Measurements from ENCODE around the gene PSIP1.

The PSIP1 gene

DNA sequence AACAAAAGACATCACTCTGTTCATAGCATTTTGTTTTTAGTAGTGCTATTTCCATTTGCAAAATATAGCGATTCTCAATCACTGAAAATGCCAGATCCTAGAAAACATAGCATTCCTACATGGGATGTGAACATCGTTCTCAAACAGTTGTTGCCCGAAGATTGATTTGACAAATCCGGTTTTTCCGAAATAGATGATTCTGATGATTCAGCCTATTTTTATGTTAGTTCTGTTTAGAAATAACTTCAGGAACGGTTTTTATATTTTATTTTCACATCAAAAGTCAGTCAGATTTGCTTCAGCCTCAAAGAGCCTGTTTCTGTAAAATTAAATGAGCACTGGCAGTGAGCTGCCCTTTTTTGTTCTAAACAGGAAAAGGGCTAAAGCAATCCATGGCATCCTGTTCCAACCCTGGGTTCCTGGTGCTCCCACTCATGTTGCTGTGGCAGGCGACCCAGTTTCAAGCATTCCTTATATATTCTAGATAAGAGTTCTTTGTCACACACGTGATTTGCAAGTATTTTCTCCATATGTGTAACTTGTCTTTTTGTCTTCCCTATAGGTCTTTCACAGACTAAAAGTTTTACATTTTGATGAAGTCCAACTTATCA, 14.2 kb upstream of the PSIP1 start:
- H3K9ac ChIP-seq (ENCODE audit: low read length), result no peak overlapping the region
- no peaks in the 10 kb centered on the region for H3K36me3 ChIP-seq (ENCODE audit: control insufficient read depth, insufficient read depth, low read length)
- no peaks in the 10 kb centered on the region for H3K9me3 ChIP-seq (ENCODE audit: control insufficient read depth, low read length)
- no peaks in the 10 kb centered on the region for H3K4me1 ChIP-seq (ENCODE audit: control insufficient read depth, insufficient read depth, low read length)
- H3K4me3 ChIP-seq (ENCODE audit: low read length), result no peak overlapping the region
- no peaks in the 10 kb centered on the region for H3K27me3 ChIP-seq (ENCODE audit: control insufficient read depth, insufficient read depth, low read length)

DNA sequence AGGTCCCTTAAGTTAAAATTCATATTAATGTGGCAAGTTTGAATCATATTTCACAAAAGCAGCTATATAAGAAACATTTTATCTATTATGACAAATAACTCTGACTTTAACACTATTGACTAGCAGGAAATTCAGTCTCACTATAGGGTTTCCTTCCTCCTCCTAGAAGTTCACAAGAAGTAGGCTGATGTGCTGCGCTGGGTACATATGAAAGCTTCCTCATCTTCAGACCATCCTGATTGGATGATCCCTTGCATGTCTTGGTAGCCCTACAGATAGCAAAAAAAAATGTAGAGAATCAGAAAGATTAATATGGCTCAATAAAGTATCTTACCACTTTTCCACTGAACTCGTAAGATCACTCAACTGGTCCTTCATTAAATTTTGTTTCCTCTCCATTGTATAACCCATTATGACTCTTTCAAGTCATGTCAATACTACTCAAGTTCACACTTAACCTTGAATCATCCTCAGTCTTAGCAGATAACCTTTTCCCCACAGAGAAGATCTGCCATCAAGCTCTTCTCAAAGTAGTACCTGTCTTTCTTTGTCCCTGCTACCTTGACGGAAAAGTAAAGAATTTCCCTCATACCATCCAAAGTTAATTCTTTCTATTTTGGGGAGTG, 11.5 kb upstream of the PSIP1 start:
- no peaks in the 10 kb centered on the region for H3K36me3 ChIP-seq (ENCODE audit: control insufficient read depth, insufficient read depth, low read length)
- no peaks in the 10 kb centered on the region for H3K4me1 ChIP-seq (ENCODE audit: control insufficient read depth, insufficient read depth, low read length)
- no peaks in the 10 kb centered on the region for H3K9me3 ChIP-seq (ENCODE audit: control insufficient read depth, low read length)
- H3K4me3 ChIP-seq (ENCODE audit: low read length), result no peak overlapping the region
- H3K27me3 ChIP-seq (ENCODE audit: control insufficient read depth, insufficient read depth, low read length), result no peaks in the 10 kb centered on the region
- H3K9ac ChIP-seq (ENCODE audit: low read length), result no peak overlapping the region

DNA sequence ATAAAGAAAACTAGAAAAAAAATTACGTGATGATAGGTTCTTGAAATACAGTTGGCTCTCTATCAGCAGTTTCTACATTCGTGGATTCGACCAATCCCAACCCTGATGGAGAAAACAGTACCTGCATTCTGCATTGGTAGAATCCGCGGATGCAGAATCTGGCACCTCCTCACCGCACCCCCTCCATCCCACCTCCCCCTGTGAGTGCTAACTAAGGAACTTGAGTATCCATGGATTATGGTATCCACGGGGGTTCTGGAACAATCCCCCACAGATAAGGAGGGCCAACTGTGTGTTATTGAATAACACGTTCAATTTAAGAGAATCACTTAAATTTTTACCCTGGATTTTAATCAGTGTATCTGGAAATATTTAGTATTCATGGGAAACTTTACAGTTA, 10.5 kb upstream of the PSIP1 start:
- Histone ChIP-seq H3K9ac (ENCODE audit: low read length) (no peak overlapping the region), H3K36me3 (ENCODE audit: control insufficient read depth, insufficient read depth, low read length) (no peaks in the 10 kb centered on the region), H3K4me1 (ENCODE audit: control insufficient read depth, insufficient read depth, low read length) (no peaks in the 10 kb centered on the region), H3K27me3 (ENCODE audit: control insufficient read depth, insufficient read depth, low read length) (no peaks in the 10 kb centered on the region), H3K9me3 (ENCODE audit: control insufficient read depth, low read length) (no peaks in the 10 kb centered on the region), H3K4me3 (ENCODE audit: low read length) (no peak overlapping the region)

DNA sequence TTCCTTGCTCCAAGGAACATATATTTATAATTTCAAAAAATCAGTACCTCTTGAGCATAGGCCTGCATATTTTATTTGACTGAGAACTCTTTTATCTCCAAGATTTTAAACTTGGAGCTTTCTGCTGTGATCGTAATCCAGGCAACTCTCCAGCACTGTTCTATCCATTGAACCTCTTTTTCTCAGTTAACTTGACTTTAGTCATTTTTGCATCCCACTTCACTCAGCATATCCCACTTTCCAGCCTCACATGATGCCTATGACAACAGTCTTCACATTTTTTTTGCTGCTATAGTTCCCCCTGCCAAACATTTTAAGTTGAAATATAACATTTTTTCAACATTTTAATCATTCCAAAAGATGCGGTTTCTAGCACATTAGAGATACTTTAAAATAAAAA, 9.1 kb upstream of the PSIP1 start:
- H3K9me3 ChIP-seq (ENCODE audit: control insufficient read depth, low read length), result no peaks in the 10 kb centered on the region
- H3K4me3 ChIP-seq (ENCODE audit: low read length), result no peak overlapping the region
- no peaks in the 10 kb centered on the region for H3K36me3 ChIP-seq (ENCODE audit: control insufficient read depth, insufficient read depth, low read length)
- H3K9ac ChIP-seq (ENCODE audit: low read length), result no peak overlapping the region
- H3K4me1 ChIP-seq (ENCODE audit: control insufficient read depth, insufficient read depth, low read length), result no peaks in the 10 kb centered on the region
- H3K27me3 ChIP-seq (ENCODE audit: control insufficient read depth, insufficient read depth, low read length), result no peaks in the 10 kb centered on the region

DNA sequence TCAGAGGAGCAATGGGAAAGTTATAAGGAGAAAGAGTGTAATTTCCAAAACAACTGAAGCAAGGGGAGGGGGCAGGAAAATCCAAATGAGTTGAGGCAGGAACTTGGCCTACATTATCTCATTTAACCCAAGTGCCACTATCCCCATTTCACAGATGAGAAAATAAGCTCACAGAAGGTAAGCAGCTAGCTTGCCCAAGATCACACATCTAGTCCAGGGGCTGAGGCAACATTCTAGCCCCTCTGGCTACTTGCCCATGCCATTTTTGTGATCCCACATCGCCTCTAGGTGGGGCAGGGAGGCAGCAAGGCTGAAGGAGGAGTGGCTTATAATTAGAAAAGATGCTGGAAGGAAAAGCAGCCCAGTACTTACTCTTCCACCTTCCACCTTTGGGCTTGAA, 2.6 kb upstream of the PSIP1 start:
- no peaks in the 10 kb centered on the region for H3K36me3 ChIP-seq (ENCODE audit: control insufficient read depth, insufficient read depth, low read length)
- no peak overlapping the region for H3K4me3 ChIP-seq (ENCODE audit: low read length)
- H3K4me1 ChIP-seq (ENCODE audit: control insufficient read depth, insufficient read depth, low read length), result no peaks in the 10 kb centered on the region
- no peaks in the 10 kb centered on the region for H3K9me3 ChIP-seq (ENCODE audit: control insufficient read depth, low read length)
- no peaks in the 10 kb centered on the region for H3K27me3 ChIP-seq (ENCODE audit: control insufficient read depth, insufficient read depth, low read length)
- no peak overlapping the region for H3K9ac ChIP-seq (ENCODE audit: low read length)

DNA sequence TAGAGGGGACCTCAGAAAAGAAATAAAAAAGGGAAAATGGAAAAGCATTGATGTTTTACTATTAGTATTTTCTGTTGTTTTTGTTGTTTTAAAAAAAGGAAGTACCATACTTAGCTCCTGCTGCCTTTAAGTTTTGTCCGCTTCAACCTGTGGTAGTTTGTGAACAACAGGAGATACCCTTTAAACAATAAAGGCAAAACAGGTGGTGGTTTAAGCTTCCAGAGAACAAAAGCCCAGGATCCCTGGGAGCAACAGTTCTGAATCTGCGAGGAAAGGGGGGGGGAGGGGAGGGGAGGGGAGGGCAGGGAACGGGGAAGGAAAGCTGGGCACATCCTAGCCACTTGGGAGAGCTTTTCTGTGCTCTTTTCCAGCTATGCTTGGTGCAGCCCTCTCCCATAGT, 2.1 kb upstream of the PSIP1 start:
- H3K27me3 ChIP-seq (ENCODE audit: control insufficient read depth, insufficient read depth, low read length), result no peaks in the 10 kb centered on the region
- H3K4me1 ChIP-seq (ENCODE audit: control insufficient read depth, insufficient read depth, low read length), result no peaks in the 10 kb centered on the region
- no peak overlapping the region for H3K4me3 ChIP-seq (ENCODE audit: low read length)
- H3K36me3 ChIP-seq (ENCODE audit: control insufficient read depth, insufficient read depth, low read length), result no peaks in the 10 kb centered on the region
- H3K9ac ChIP-seq (ENCODE audit: low read length), result no peak overlapping the region
- no peaks in the 10 kb centered on the region for H3K9me3 ChIP-seq (ENCODE audit: control insufficient read depth, low read length)

DNA sequence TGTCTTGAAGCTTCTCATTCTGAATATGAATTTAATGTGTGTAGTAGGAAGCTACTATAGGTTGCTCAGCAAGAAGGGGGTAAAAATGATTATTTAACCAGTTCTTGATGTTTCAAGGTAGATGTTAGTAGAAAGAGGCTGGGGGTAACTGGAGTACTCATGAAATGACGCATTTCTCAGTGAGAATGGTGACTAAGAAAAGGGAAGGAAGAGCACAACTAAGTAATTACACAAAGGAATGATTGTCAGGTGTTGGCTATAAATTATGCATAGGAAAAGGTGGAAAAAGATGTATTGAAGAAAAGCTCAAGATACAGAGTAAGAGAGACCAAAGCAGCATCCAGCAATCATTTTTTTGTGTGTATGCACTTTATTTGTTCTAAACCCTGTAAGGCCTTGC, 1.4 kb upstream of the PSIP1 start:
- no peaks in the 10 kb centered on the region for H3K9me3 ChIP-seq (ENCODE audit: control insufficient read depth, low read length)
- H3K4me1 ChIP-seq (ENCODE audit: control insufficient read depth, insufficient read depth, low read length), result no peaks in the 10 kb centered on the region
- no peaks in the 10 kb centered on the region for H3K27me3 ChIP-seq (ENCODE audit: control insufficient read depth, insufficient read depth, low read length)
- H3K9ac ChIP-seq (ENCODE audit: low read length), result no peak overlapping the region
- H3K36me3 ChIP-seq (ENCODE audit: control insufficient read depth, insufficient read depth, low read length), result no peaks in the 10 kb centered on the region
- no peak overlapping the region for H3K4me3 ChIP-seq (ENCODE audit: low read length)

DNA sequence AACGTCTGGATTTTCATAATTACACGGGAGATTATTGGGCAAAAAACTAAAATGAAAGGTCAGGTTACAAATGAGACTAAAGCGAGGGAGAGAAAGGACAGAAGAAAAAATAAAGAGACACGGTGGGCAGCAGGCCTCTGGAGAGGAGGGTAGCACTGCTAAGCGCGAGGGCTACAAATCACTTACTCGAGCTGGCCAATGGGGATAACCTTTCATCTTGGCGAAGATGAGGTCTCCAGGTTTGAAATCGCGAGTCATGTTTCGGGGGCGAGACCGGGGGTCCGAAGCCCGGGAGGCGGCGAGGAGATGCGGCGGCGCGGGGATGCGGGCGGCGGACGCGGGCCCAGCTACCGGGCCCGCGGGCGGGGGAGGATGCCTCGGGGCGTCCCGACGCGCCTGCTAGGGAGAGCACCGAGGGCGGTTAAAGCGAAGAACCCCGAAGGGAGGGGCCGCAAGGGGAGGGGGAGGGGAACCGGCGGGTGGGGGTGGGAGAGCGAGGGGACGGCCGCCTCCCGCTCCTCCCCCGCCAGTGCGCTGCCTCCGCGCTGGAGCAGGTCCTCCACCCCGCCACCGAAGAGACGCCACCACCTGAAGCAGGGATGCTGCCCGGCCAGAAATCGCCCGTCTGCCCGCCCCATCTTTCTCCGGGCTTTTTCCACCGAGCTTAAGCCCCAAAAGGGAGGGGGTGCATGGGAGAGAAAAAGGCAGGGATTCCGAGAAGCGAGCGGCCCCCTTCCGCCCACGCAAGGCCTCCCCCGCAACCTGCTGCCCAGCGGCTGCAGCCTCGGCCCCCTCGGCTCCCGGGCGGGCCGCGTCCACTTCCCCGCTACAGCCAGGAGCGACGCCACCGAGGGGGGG, 610 bp downstream of the PSIP1 start:
- no peaks in the 10 kb centered on the region for H3K36me3 ChIP-seq (ENCODE audit: control insufficient read depth, insufficient read depth, low read length)
- no peaks in the 10 kb centered on the region for H3K4me1 ChIP-seq (ENCODE audit: control insufficient read depth, insufficient read depth, low read length)
- no peaks in the 10 kb centered on the region for H3K27me3 ChIP-seq (ENCODE audit: control insufficient read depth, insufficient read depth, low read length)
- no peaks in the 10 kb centered on the region for H3K9me3 ChIP-seq (ENCODE audit: control insufficient read depth, low read length)
- peak overlapping the region; percentile 89 for H3K9ac ChIP-seq (ENCODE audit: low read length)
- H3K4me3 ChIP-seq (ENCODE audit: low read length), result peak overlapping the region; percentile 95

DNA sequence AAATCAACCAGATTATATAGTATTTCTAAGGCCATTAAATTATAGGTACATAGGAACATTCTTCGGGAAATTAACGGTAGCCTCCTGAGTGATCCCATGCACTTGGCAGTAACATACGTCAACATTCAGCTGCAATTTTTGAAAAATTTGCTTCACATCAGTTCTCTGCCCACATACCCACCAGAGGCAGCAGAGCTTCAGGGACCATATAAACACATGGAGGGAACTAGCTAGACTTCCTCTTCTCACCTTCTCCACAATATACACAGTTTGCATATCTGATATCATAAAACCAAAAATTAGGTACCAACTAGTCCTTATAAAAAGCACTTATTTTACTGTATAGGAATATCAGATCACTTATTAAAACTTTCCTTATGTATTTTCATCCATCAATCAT, 4.8 kb downstream of the PSIP1 start:
- no peak overlapping the region for H3K4me3 ChIP-seq (ENCODE audit: low read length)
- H3K9ac ChIP-seq (ENCODE audit: low read length), result no peak overlapping the region
- H3K4me1 ChIP-seq (ENCODE audit: control insufficient read depth, insufficient read depth, low read length), result no peaks in the 10 kb centered on the region
- H3K9me3 ChIP-seq (ENCODE audit: control insufficient read depth, low read length), result no peaks in the 10 kb centered on the region
- H3K27me3 ChIP-seq (ENCODE audit: control insufficient read depth, insufficient read depth, low read length), result no peaks in the 10 kb centered on the region
- H3K36me3 ChIP-seq (ENCODE audit: control insufficient read depth, insufficient read depth, low read length), result no peaks in the 10 kb centered on the region

DNA sequence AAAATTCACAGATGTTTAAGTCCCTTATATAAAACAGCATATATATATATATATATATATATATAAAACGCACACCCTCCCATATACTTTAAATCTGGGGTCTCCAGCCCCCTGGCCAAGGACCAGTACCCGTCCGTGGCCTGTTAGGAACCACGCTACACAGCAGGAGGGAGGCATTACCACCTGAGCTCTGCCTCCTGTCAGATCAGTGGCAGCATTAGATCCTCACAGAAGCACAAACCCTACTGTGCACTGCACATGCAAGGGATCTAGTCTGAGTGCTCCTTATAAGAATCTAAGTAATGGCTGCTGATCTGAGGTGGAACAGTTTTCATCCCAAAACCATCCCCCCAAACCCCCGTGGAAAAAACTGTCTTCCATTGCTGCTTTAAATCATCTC, 9.0 kb downstream of the PSIP1 start:
- H3K4me1 ChIP-seq (ENCODE audit: control insufficient read depth, insufficient read depth, low read length), result no peaks in the 10 kb centered on the region
- no peak overlapping the region for H3K9ac ChIP-seq (ENCODE audit: low read length)
- no peak overlapping the region for H3K4me3 ChIP-seq (ENCODE audit: low read length)
- no peaks in the 10 kb centered on the region for H3K36me3 ChIP-seq (ENCODE audit: control insufficient read depth, insufficient read depth, low read length)
- no peaks in the 10 kb centered on the region for H3K27me3 ChIP-seq (ENCODE audit: control insufficient read depth, insufficient read depth, low read length)
- H3K9me3 ChIP-seq (ENCODE audit: control insufficient read depth, low read length), result no peaks in the 10 kb centered on the region

DNA sequence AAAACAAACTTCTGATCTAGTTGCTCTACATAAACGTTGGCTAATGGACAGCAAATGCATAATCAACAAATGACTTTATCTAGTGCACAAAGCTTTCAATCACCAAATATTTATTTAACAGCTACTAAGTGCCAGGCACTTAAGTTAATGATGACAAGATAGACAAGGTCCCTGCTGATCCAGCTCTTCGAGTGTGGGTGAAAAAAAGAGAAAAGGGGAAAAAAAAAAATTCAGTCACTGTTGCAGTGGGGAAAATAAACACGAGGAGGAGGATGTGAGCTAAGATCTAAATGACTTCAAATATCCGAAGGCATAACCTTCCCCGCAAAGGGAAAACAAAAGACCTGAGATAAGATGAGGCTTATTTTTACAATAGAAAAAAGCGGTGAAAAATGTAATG, 9.6 kb downstream of the PSIP1 start:
- Histone ChIP-seq H3K36me3 (ENCODE audit: control insufficient read depth, insufficient read depth, low read length) (no peaks in the 10 kb centered on the region), H3K9me3 (ENCODE audit: control insufficient read depth, low read length) (no peaks in the 10 kb centered on the region), H3K9ac (ENCODE audit: low read length) (no peak overlapping the region), H3K4me3 (ENCODE audit: low read length) (no peak overlapping the region), H3K4me1 (ENCODE audit: control insufficient read depth, insufficient read depth, low read length) (no peaks in the 10 kb centered on the region), H3K27me3 (ENCODE audit: control insufficient read depth, insufficient read depth, low read length) (no peaks in the 10 kb centered on the region)

DNA sequence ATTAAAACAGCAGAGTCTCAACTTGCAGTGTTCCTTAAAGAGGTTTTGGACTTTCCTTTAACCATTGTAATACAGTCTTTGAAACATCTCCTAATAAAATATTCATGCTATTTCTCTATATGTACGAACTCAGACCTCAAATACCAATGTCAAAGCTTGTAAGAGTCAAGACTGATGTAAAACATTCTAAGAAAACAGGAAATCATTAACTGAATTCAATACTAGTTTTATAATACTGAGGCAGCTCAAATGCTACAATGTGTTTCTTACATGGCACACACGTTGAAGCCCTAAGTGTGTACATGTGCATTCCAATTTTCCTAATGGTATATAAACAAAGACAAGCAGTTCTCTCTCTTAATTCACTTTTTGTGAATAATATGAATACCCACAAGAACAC, 11.6 kb downstream of the PSIP1 start:
- Histone ChIP-seq H3K4me3 (ENCODE audit: low read length) (no peak overlapping the region), H3K4me1 (ENCODE audit: control insufficient read depth, insufficient read depth, low read length) (no peaks in the 10 kb centered on the region), H3K9ac (ENCODE audit: low read length) (no peak overlapping the region), H3K27me3 (ENCODE audit: control insufficient read depth, insufficient read depth, low read length) (no peaks in the 10 kb centered on the region), H3K36me3 (ENCODE audit: control insufficient read depth, insufficient read depth, low read length) (no peaks in the 10 kb centered on the region), H3K9me3 (ENCODE audit: control insufficient read depth, low read length) (no peaks in the 10 kb centered on the region)

Measured in mucosa of stomach (tissue), 1 donor.